HK-2 (cell line): Measurements from ENCODE around the gene HOXD1.

Source experiments
- DNase-seq: peaks from one replicate; pipeline ENCODE4 v3.0.0-alpha.2; 2018; ENCODE audit not compliant: unreplicated experiment

The HOXD1 gene

DNA sequence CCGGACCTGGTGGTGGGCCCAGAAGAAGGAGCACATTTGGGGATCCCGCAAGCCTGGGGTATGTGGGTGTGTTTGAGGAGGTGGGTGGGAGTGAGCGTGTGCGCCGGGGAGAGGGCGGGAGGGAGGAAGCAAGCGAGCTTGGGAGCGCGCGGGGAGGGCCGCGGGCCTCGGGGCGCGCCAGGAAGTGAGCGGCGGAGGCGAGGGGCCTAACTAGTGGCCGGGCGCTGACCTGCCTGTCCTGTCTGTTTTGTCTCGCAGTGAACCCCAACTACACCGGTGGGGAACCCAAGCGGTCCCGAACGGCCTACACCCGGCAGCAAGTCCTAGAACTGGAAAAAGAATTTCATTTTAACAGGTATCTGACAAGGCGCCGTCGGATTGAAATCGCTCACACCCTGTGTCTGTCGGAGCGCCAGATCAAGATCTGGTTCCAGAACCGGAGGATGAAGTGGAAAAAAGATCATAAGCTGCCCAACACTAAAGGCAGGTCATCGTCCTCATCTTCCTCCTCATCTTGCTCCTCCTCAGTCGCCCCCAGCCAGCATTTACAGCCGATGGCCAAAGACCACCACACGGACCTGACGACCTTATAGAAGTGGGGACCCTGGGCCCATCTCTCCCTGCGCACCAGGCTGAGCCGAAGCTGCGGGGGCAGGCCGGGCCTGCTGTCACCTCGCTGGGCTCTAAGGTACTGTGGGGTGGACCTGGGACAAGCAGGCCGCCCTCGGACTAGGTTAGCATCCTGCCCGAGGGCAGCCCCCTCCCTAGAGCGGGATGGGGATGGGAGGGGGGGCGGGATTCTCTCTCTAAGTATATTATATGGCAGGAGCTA is 35.9 kb upstream of the HOXD1 start:
- DNase-seq = peak; percentile 55

DNA sequence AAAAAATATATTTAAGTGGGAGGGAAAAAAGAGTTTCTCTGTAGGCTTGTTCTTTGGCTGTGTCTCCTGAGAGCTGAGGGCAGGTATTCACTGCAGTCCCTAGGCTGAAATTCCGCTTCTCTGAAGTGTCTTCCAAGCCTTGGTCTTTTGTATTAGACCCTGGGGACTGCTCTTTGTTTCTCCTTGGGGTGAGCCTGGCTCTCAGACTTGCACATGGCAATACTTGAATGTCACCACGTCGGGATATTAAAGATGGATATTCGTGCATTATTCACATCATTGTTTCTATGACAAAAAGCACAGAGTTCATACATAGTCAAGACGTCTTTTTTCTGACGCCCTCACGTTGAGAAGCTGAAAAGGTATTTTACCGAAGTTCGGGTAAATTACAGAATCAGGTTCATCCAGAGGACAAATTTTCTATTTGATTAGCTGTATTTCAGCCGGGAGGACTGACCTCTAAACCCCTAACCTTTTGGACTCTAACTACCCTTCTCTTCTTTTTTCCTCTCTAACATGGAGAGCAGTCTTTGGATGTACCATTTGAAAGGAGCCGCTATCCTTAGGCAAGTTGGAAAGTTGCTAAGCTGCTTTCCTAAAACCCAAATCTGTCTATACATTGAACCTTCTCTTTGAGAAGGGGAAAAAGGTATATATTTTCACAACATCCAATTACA is 33.8 kb upstream of the HOXD1 start:
- no peak for DNase-seq

DNA sequence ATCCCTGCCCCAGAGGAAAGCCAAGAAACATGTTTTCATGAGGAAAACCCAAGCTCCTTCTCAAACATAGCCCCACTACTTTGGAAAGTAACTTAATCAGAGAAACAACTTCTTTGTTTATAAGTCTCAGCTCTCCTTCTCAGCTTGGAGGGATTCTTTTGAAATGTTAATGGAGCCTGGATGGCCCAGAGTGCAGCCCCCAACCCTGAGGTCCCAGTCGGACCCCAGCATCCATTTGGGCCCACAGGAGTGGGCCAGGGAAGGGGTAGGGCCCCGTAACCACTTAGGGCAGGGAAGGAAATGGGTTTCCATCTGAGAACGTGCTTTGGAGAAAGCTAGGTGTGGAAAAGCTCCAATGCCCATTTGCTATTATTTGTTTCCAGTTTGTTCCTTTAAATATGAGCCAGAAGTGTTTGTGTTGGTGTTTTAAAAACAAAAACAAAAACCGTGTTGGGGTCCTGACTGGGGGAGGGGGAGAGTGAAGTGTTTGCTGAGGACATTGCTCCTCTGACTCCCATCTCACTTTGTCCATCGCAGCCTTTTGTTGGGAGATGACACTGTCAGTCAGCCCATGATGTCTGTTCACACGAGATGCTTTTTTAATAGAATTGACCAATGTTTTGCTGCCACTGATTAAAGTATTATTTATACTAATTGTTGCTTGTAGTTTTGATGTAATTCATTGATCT is 33.0 kb upstream of the HOXD1 start:
- no peak for DNase-seq

GRCh38 chr2:176156301-176156806 is 32.1 kb upstream of the HOXD1 start:
- no peak for DNase-seq

DNA sequence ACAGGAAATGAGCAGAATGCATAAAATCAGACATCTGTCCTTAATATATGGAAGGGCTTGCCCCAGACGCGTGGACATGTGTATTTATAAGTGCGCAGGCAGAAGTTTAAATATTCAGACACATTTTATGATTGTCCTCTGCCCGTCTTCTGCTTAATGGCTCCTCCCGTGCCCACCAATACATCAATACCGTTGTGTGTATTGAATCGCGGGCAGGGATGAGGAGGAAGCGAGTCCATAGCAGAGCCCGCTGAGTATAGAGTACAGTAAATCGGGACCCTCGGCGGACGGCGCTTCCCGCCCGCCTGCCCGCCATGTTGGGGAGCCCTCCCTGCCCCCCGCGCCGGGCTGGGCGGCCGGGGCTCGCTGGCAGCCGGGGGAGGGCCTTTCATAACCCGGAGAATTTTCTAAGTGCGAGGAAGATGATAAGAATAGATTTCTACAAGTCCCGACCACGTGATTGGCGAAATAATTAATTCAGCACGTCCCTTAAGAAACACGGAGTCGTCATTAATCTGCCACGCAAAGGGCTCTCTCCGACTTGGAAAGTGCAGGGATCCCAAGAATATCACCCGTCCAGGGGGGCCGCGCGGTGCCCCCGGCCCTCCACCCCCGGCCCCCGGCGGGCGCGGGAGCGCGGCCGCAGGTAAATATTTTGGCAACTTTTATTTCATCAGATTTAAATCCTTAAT is 31.5 kb upstream of the HOXD1 start, which contains the start of gene HOXD3:
HOXD3 (plus strand) TSS at position 501 of the 692 bp plus-strand sequence. CDS start 11,808 bp downstream, outside the sequence.
- DNase-seq = no peak

DNA sequence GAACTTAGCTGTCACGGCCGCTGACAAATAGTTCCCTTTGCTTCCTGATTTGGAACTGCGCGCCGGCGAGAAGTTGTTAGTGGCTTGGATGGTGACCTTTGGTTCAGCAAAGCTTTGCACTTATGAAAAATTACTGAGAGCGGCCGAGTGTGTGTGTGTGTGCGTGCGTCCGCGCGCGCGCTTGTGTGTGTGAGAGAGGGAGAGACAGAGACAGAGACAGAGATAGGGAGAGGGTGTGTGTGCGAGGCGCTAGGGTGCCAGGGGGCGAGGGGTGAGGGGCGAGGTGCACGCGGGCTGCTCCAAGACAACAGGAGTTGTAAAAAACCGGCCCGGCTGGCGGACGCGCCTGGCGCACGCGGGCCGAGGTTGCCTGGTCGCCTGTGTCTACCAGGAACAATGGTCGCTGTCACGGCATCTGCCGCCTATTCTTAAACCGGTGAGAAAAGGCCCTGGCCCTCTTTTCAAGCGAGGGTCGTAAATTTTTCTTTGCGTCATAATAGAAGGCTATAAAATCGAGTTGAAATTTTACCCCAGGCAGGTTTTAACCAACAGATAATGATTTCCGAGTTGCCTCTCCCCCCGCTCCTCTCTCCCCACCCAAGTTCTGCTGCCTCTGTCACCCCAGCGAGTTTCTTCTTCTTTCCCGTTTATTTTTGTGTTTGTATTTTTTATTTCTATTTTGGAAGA is 30.8 kb upstream of the HOXD1 start:
- no peak for DNase-seq

DNA sequence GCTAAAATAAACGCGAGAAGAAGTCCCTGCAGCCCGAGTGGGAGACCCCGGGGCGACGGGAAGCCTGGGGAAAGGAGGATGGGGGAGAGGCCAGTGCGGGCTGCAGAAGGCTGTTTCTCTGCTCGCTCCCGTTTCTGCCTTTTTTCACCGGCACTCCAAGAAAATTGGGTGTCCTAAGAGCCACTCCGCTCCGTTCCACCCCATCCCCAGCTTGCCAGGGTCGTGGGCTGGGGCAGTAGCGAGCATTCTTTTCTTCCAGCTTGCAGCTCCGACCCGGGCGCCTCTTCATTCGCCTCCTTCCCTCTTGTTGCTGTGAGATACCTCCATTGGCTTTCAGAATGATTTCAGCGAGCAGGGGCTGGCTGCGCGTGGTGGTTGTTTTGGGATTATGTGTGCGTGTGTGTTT is 30.3 kb upstream of the HOXD1 start:
- no peak for DNase-seq

DNA sequence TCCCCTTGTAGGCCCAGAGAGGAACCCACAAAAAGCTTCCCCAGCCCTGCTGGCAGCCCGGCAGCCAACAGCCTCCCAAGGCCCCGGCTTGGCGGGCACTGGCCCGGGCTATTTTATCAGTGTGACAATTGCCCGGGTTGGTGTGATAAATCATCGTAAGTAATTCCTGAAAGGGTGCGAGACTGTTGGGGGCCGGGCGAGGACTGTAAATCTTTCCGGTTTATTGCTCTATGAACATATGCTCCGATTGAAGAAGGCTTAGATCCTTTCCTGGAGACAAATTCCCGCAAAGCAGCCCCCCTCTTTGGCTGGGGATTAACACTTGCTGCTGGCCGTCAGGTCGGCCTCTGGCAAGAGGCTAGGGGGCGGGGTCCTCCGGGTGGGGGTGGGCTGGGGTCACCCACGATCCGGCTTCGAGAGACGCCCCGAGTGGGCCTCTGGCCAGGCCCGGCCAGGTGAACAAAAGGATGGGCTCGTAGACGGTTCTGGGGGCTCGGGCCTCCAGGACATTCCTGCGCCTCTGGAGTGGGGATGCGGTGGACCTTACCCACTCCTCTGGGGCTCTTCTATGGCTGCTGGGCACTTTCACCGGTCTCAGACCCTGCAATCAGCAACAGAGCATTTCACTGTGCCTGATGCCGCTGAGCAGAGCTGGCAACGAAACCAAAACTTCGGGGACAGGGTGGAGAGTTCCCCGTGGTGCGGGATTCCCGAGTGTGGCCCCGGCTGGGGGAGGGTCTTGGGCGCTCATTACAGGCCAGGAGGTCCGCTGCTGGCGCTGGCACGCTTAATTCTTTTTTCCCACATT is 29.4 kb upstream of the HOXD1 start:
- no peak for DNase-seq

DNA sequence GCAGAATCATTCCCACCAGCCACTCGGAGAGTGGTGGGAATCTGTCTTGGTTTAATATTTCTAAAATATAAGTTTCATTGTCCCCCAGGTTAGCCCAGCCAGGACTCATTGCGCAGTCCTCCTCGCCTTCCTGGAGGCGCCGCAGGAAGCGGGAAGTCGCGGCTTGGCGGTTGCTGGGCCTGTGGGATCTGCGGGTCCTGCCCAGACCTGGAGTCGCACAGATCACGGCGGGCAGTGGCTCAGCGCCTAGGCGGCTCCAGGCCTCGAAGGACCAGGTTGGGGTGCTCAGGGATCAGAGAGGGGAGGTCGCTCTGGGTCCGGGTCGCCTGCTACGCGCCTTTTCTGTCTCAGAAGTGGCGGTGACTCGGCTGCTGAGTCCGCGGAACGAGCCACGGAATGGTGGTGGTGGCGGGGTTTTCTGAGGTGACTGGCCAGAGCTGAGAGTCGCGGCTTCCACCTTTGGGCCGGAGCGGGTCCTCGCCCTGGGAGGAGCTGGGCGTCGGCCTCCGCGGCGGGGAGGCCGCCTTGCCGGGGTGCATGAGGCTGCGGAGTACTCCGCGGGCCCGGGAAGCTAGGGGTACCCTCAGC is 28.7 kb upstream of the HOXD1 start:
- DNase-seq = no peak

DNA sequence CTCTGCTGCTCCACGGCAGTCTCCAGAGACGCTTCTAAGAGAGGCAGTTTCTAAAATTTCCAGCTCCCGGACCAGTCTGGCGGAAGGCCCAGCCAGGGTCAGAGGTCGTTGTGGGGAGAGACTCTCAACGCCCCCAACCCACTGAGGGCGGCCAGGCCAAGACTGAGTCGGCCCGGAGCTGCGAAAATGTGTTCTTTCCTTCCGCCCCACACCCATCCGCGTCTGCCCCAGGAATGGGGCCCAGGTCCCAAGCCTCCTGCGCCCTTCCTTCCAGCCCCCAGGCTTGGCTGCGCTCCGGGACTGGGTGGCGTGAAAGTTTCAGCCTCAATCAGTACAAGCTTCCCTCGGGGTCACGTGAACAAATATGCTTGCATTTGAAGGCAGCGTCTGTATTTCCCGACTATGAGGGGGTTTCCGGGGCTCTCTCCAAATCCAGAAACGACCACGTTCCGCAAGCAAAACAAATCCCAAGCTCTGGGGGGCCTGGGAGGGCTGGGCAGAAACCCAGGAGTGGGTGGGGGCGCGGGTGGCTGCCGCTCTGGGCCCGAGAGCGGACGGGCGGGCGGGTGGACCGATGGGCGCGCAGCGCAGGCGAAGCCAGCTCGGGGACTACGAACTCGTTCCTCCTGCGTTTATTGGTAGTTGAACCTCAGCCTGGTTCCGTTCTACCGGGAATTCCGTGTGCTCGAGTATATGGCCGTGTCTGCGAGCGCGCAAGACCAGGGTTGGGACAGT is 28.1 kb upstream of the HOXD1 start:
- no peak for DNase-seq

DNA sequence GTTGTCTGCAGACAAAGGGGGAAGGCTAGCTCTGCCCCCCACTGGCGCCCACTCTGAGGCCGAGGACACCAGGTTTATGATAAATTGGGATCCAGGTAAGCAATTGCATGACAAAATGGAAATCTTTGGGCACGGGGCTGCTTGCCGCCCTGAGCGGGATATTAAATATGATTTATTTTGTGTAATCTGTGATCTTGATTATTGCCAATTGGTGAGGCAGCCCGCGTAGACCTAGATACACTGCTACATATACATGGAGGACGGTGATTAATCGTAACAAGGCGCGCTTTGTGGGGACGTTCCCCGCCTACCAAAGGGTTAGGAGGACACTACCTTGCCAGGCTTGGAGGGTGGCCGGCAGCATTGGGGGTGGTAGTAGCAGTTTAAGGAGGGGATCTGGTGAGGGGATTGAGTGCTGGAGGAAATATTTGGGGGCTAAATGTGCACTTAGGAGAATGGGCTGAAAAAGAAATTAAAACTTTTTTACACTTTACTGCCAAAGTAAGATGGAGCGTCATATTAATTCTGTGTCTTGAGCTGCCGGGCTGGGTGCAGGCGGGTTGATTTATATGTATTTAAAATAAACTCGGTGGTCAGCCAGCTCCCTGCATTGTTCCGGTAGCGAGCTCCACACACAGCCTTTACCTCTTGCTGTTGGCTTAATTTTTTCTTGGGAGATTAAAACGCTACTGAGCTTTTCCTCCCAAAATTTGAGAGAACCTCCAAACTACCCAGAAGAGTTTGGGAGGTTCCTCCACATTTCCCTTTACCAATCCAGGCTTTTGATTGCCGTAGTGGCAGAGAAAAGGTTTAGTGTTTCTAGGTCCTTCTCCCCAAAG is 27.3 kb upstream of the HOXD1 start:
- no peak for DNase-seq

- no peak for DNase-seq
These were observed 26.4 kb upstream of the HOXD1 start for GRCh38 chr2:176161825-176162626.

DNA sequence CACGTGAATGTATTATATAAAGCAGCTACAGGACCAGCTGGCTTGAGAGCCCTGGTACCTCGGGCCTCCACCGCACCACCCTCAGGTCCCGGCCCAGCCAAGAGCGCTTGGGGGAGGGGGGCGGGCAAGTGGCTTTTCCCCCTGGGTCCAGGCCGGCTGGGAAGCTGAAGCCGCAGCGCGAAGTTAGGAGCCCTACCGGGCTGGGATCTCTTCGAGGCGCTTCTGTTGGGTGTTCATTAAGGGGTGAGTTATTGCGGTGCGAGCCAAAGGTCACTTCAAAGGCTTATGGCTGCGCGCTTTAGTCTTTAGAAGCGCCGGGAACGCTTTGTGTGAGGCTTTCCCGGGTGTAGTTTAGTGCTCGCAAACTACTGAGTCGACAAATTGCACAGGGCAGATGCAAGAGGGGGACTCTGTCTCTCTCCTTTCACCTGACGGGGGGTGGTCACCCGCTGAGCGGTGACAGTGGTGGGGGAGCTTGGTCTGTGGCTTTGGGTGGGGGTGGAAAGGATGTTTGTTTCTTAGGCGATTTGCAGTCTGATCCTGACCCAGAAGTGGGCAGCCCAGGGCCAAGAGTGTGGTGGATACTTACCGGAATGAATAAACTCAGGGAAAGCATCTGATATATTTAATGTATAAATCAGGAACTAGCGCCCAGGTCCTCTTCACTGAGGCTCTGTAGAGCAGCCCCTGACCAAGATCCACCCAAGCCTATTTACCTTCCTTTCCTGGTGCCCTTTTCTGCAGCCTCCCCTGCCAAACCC is 25.4 kb upstream of the HOXD1 start:
- DNase-seq = no peak

GRCh38 chr2:176163672-176164056 is 24.8 kb upstream of the HOXD1 start:
- no peak for DNase-seq

DNA sequence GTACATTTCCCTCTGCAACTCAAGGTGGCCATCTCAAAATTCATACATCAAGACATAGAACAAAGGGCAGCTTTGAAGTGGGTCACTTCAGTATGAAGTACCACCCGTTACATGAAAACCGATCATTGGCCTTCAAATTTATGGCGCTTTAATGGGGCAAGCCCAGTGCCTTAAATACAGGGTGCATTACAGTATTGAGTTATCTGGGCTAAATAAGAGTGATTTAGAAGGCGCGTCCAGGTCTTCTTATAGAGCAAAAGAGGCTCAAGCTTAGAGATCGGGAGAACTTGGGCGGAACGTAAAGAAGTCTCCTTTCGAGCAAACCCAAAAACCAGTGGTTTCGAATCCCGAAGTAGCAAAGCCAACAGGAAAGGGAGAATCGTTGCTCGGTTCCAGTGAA is 24.3 kb upstream of the HOXD1 start:
- no peak for DNase-seq

DNA sequence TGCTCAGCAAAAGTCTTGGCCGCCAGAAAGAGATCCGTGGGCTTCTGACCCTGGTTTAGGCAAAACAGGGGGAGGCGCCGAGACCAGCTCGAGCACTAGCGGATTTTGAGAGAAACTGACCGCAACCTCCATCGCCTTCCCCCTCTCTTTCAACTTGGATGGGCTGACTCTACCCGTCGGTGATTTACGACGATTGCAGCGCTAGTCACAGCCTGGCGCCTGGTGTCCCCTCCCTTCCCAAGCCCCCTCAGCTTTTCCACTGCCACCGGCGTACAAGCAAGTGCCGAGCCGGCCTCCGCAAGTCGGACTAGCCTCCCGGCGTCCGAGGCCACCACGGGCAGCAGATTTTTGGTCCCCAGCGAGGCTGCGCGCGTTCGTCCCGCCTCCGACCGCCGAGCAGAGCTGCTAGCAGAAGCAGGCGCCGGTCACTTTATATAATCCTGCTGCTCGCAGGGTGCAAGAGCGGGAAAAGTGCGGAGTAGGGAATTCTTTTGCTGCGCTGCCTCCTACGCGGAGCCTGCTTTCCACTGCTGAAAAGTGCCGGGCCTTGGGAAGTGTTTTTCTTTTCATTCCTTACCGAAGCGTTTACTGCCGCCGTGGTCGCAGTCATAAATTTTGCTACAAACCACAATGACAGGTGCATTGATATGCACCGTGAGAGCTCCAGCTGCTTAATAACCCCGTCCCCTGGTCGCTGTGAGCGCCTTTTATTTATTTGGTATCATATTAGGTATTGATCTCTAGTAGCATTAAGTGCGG is 23.7 kb upstream of the HOXD1 start:
- DNase-seq = no peak
